COR-L47 (cell line): ENCODE results near the gene AGR2.
A peak's percentile ranks its signal among the peaks of the same experiment; 100 is the strongest.

Experiments used
- DNase-seq: peaks from one replicate; lab custom pipeline; 2025; lab: John Stamatoyannopoulos, UW

The AGR2 gene

DNA sequence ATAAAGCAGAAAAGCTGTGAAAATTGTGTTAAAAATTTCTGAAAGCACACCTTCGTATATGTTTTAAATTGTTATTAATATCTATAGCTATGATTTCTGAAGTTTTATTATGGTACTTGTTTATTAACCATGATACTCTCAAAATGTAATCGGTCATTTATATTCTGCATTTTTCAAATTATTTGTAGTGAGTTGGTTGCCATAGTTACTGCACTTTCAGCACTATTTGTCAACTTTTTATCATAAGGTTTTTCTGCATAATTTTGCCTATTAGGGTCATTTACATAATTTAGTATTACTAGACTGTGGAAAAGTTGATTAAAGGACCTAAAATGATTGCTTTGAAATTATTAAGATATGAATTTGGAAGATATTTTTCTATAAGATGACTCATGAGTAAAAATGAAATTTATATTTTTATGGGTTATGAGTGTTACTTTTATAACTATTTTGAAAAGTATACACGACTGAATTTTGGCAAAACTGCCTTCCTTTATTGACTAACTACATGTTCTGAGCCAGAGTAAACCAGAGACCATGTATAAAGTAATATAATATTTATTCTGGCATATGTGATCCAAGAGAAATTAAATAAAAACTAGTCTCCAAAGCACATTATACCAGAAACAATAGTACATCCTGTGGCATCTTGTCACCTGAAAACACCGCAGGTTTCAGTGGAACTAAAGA, 7.9 kb upstream of the AGR2 start:
- no peak for DNase-seq

- no peak for DNase-seq
Measured at GRCh38 chr7:16811551-16811950, 6.8 kb upstream of the AGR2 start.

DNA sequence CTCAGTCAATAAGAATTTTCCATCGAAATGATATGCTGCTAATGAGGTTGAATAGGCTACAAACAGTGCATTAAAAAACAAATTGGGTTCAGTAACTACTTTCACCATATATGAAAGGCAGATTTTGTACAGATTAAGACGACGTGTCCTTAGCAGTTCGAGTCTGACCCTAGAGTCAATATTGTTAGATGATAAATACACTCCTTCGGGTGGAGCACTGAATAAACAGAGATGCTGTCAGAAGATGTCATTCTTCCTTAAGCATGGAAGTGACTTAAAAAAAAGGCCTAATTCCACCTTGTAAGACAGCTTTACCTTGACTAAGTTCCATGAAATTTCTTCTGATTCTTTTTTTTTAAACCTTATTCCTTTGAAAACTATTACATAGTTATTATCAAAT, 5.8 kb upstream of the AGR2 start:
- DNase-seq = no peak

DNA sequence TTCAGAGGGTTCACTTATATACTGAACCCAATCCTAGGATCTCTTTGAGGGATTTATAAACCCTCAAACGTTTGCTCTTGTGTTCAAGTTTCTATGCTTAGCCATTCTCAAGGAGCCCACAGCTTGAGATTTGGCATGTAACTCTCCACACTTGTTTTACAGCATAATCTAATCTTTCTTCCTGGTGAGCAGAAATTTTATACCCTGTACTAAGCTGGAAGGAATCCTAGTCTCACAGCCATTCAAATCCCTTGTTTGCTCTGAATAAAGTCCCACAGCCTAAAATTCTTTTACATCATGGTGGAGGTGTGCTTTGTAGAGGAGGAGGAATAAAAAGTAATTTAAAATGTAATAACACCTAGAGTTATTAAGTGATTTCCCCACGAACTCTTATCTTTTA, 5.3 kb upstream of the AGR2 start:
- DNase-seq = no peak

DNA sequence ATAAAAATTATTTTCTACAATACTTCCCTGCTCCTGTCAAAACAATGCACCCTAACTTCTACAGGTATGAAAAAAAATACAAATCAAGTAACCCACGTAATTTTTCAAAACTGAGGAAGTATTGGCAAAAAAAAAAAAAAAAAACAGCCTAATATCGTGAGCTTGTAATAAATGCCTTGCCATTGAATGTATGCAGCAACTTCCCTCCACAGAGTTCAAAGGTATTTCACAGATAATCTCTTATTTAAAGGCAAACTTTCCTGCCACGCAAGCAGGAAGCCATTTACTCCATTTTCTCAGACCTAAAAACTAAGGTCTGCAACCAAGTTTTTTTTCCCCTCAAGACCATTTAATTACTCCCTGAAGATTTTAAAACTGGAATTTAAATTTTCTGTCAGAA, 642 bp upstream of the AGR2 start:
- DNase-seq = no peak

DNA sequence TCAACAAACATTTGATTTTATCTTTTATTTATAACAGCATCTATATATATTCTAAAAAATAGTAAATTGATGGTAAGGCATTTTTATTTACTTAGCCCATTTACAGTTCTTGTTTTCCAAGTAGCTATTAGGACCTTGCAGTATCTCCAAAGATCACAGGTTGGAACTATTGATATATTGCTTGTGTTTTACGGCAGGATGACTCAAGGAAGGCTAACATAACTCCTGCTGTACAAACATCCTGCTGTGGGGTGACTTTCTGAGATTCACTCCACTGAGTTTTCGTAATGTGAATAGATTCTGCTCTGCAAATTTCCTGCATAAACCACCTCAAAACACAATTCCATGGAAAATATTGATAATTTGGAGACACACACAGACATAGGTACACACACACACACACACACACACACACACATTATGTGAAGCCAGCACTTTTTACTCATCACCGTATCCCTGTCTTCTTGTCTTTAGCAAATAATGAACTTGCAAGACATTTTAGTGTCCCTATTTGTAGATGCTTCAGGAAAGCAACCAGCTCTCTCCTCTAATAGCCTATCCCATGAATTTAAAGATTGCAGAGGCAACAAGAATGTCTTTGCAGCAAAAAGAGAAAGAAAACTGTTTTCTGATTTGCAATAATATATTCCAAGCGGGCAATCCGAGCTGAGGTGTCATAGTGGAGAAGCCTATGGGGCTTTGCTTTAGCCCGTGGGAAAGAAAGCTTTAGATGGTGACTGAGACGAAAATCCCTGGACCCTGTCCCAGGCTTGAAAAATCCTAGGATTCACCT, 722 bp downstream of the AGR2 start:
- DNase-seq = no peak

- no peak for DNase-seq
Measured at GRCh38 chr7:16803125-16803524, 1.7 kb downstream of the AGR2 start.

GRCh38 chr7:16801579-16801978, 3.2 kb downstream of the AGR2 start:
- DNase-seq = no peak

DNA sequence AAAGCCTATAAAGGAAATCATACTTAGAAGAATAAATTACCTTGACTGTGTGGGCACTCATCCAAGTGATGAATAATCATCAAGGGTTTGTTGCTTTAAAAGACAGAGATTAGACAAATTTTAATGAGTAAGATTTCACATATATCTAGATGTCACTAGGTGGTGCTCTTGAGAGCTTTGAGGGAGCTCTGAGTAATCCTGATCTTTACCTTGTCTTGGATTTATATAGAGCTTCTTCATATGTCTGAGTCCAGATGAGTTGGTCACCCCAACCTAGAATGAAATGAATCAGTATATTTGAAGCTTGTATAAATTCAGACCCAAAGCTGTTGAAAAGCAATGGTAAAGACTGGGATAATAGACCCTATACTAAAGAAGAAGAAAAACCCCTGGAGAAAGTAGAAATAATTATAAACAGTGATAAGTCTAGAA, 3.7 kb downstream of the AGR2 start:
- DNase-seq = peak; percentile 66

- no peak for DNase-seq
Measured at GRCh38 chr7:16795624-16796023, 9.2 kb downstream of the AGR2 start.

DNA sequence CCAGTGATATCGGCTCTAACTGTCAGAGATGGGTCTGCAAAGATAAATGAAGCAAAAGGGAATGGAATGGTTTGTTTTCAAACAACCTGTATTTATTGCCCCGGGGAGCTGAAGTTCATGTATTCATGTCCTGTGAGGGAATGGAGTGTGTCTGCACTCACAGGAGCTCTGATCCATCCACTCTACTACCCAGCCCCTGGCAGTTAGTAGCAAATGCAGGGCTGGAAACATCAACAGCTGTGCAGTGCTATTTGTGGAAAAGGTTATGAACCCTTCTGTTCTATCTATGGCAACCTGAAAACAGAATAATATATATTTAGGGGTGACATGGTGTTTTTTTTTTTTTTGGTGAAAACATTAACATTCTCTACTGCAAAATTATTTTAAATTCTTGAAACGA, 9.8 kb downstream of the AGR2 start:
- DNase-seq = no peak

- DNase-seq = no peak
Measured at GRCh38 chr7:16791905-16792698, 12.7 kb downstream of the AGR2 start.

- DNase-seq = no peak
Measured at GRCh38 chr7:16791071-16791470, 13.7 kb downstream of the AGR2 start.

GRCh38 chr7:16787127-16787526, 17.7 kb downstream of the AGR2 start:
- no peak for DNase-seq

GRCh38 chr7:16786257-16786656, 18.5 kb downstream of the AGR2 start:
- DNase-seq = no peak

DNA sequence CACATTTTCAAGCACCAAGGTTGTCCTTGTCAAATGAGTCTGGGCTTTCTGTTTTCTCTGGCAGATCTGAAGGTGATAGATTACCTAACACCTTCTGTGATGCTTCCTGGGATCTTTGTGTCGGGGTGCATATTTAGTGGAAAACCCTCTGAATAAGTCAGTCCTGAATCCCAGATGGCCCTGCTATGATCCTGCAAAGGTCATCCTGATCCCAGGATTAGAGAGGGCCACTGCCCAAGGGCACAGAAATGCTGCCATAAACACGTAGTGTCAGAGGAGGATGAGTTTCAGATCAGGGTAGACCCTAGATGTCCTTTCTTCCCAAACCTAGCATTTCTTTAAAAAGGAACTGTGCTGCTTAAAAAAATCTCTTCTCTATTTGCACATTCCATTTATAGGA, 19.0 kb downstream of the AGR2 start:
- DNase-seq = no peak

GRCh38 chr7:16785321-16785720, 19.5 kb downstream of the AGR2 start:
- no peak for DNase-seq

- DNase-seq = no peak
Measured at GRCh38 chr7:16780596-16780995, 24.2 kb downstream of the AGR2 start.

DNA sequence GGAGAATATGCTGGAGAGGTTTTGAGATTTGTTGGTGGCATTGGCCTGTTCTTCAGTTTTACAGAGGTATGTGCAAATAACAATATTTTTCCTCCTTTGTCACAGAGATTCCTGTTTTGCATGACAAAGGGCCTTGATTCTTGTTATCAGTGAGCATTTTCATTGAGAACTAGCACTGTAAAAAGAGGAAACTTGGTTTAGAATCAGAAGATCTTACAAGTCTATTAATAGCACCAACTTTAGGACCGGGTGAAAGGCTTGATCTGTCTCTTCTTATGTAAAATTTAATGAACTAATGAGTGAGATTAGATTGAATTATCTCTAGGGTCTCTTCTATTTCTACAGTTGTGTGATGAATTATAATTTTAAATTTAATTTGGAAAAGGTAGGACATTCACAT, 25.7 kb downstream of the AGR2 start:
- no peak for DNase-seq

GRCh38 chr7:16778476-16778875, 26.3 kb downstream of the AGR2 start:
- DNase-seq = no peak

GRCh38 chr7:16776053-16776452, 28.7 kb downstream of the AGR2 start:
- no peak for DNase-seq

DNA sequence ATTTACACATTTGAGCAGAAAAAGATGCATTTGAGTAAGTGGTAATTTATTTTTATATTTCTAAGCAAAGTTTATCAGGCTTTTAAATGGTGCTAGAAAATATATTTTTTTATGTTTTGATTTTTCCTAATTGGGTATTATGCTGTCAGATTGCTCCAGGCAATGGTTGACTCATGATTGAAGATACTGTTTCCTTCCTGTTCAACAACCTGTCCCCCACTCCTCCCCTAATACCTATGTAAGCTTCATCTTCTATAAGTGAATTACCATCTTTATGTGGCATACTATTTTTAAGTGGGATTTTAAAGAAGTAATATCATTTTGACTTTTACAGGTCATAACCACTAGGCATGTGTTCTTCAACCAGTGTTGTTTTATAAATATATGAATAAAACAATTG, 29.8 kb downstream of the AGR2 start:
- DNase-seq = no peak

DNA sequence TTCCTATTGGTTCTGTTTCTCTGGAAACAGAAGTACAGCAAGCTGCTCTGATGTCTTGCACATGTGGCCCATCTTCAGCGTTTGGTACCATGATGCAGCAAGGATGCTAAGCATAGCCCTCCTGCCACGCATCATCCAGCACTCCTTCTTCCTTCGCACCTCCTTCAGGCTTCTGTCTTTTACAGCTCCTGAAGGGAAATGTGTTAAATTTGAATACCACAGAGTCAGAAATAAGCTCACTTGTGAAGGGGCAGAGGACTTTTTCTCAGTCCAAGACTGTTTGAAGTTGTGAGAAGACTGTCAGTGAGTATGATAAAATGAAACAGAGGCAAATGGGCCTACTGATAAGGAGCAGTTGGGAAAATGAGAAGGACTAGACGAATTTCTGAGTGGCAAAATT, 30.5 kb downstream of the AGR2 start:
- no peak for DNase-seq
